ENCODE results near the gene HS3ST2.

Gene HS3ST2

DNA sequence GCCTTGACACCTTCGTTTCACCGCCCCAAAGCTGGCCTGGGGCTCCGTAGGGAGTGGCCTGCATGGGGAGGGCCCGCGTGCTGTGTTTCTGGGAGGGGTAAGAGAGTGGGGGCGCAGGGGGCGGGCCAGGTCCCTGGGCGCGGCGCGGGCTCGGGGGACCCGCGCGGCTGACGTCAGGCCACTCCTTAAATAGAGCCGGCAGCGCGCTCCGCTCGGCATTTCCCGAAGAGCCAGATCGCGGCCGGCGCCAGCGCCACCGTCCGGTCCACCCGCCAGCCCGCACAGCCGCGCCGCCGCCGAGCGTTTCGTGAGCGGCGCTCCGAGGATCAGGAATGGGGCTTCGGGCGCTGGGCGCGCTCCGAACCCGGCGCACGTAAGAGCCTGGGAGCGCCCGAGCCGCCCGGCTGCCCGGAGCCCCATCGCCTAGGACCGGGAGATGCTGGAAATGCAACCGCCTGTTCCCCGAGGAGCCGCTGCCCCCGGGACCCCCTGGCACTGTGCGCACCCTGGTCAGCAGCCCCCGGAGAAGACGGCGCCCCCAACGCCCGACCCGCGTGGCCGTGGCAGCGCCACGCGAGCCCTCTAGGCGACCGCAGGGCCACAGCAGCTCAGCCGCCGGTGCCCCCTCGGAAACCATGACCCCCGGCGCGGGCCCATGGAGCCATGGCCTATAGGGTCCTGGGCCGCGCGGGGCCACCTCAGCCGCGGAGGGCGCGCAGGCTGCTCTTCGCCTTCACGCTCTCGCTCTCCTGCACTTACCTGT, at the start of gene HS3ST2:
Gene HS3ST2 (plus strand): TSS at position 215 of the 763 bp plus-strand sequence. CDS start 449 bp downstream, at position 664.
- no peak within 1 kb of the TSS for H3K4me3 ChIP-seq (ENCODE audit: low read length)
- TF ChIP-seq, protein P1, sequence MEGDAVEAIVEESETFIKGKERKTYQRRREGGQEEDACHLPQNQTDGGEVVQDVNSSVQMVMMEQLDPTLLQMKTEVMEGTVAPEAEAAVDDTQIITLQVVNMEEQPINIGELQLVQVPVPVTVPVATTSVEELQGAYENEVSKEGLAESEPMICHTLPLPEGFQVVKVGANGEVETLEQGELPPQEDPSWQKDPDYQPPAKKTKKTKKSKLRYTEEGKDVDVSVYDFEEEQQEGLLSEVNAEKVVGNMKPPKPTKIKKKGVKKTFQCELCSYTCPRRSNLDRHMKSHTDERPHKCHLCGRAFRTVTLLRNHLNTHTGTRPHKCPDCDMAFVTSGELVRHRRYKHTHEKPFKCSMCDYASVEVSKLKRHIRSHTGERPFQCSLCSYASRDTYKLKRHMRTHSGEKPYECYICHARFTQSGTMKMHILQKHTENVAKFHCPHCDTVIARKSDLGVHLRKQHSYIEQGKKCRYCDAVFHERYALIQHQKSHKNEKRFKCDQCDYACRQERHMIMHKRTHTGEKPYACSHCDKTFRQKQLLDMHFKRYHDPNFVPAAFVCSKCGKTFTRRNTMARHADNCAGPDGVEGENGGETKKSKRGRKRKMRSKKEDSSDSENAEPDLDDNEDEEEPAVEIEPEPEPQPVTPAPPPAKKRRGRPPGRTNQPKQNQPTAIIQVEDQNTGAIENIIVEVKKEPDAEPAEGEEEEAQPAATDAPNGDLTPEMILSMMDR (conservative IDR thresholded peaks at IDR 0.05; ENCODE audit: low read depth, low read length): no peak
- no peak for DNase-seq (ENCODE audit: low read depth)

DNA sequence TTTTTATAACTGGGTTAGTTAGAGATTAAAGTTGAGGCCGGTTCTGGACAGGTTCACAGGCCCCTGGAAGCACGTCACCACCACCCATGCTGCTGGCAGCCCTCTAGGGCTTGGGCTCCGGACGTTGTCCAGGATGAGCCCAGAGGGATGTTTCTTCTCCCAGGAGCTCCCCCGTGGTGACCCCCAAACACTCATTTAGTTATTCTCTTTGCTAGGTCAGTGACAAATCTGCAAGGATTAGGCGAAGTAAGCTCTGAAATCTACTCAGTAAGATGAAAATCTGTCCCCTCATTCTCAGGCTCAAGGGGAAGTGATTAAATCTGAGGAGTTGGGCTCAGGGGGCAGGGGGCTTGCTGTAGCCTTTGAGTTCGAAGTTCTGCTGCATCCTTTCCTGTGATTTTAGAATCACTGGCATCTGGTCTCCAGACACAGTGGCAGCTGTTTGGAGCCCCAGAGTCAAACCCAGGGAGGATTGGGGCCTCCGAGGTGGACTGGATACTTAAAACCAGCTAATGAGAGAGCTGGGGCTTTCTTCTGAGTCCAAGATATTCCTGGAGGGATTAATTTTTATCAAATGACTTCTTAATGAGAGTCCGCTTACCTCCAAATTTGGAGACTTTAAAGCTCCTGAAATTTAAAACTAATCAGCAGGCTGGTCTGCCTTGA, 49.2 kb upstream of the HS3ST2 start:
- no peak for DNase-seq (ENCODE audit: low read depth)
- H3K4me3 ChIP-seq (ENCODE audit: low read length): no peak overlapping the region
- TF ChIP-seq, protein P1 (conservative IDR thresholded peaks at IDR 0.05; ENCODE audit: low read depth, low read length): no peak

DNA sequence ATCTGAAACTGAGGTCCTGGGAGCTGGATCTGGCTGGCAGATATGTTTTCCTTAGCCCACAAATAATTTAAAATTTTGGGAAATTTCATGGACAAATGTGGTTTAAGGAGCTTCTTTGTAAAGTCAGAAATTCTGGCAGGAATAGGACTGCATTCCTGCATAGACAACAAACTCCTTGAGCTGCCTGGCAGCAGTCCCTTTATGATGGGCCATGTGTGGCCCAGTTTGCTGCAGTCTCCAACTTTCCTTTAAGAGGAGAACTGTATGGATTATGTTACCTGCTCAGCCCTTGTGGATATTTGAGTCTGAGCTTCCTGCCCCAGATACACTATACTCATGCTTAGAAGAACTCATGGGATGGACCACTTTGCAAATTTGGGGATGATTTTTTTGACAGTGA, 48.5 kb upstream of the HS3ST2 start:
- TF ChIP-seq, protein P1 (conservative IDR thresholded peaks at IDR 0.05; ENCODE audit: low read depth, low read length): no peak
- no peak overlapping the region for H3K4me3 ChIP-seq (ENCODE audit: low read length)
- no peak for DNase-seq (ENCODE audit: low read depth)

DNA sequence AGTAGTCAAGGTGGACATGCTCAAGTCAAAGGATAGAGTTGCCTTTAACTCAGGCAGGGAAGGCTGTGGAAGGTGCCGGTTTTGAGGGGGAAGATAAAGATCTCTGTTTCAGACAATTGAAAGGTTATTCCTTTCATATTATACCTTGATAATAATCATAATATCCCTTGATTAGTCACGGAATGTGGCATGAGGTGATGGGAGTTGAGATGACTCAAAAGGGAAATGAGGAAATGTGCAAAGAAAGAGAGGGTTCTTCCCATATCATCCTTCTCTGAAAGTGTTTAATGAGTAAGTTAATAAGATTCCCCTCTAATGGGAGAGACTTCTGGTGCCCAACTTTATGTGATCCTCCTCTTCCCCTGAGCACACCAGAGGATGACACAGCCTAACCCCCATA, 43.1 kb upstream of the HS3ST2 start:
- no peak for DNase-seq (ENCODE audit: low read depth)
- no peak overlapping the region for H3K4me3 ChIP-seq (ENCODE audit: low read length)
- TF ChIP-seq, protein P1 (conservative IDR thresholded peaks at IDR 0.05; ENCODE audit: low read depth, low read length): no peak

DNA sequence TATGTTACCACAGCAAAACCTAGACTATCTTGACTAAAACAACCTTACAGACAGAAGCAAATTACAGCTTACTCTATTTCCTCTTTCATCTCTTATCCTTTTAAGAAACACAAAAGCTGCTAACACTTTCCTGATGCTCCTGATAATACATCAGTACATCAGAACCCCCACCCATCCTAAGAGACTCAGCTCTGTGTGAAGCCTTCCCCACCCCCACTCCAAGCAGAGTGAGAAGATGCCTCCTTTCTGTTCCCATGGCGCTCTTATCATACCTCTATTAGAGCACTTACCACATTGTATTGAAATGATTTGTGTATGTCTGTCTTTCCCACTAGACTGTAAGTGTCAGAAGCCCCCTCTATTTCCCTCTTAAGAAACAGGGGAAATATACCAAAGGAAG, 42.4 kb upstream of the HS3ST2 start:
- TF ChIP-seq, protein P1 (conservative IDR thresholded peaks at IDR 0.05; ENCODE audit: low read depth, low read length): no peak
- DNase-seq (ENCODE audit: low read depth): no peak
- no peak overlapping the region for H3K4me3 ChIP-seq (ENCODE audit: low read length)

DNA sequence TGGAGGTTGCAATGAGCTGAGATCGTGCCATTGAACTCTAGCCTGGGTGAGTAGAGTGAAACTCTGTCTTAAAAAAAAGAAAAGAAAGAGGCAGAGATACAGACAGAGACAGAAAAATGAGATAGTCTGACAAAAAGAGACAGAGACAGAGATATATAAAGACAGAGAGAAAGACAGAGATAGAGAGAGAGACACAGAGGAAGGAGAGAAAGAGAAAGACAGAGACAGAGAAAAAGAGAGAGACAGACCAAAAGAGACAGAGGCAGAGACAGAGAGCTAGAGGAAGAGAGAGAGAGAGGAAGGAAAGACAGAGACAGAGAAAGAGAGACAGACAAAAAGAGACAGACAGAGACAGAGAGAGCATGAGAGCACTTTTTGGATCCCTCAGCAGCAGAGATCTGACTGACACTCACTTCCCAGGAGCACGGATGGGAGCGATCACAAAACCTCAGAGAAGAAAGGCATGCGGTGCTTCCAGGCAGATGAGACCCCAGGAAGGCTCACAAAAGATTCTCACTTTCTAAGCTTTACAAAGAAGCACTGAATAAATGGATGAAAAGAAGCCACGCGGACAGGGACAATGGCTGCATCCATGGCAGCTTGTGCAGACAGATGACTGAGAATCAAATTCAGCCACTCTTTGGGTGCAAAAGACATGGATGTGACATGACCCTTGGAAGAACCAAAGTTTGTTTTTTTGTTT, 38.6 kb upstream of the HS3ST2 start:
- H3K4me3 ChIP-seq (ENCODE audit: low read length): no peak overlapping the region
- TF ChIP-seq, protein P1 (conservative IDR thresholded peaks at IDR 0.05; ENCODE audit: low read depth, low read length): no peak
- no peak for DNase-seq (ENCODE audit: low read depth)
